Stomach (tissue), 9 donors: ENCODE measurements around the gene IFT43. TPM values are rescaled to one million over a fixed set of nuclear protein-coding genes. Genes with fewer than 3 reads are reported as not detected.

Source experiments
- DNase-seq, 2 donors: peaks; one replicate each; pipeline versions ENCODE4 v3.0.0 to v3.0.0-alpha.2; 2013 to 2019
- H3K27ac ChIP-seq, 5 donors: fragments of 200-600 bp in 4 of 5; sonication (generic) in 4 of 5; one replicate each; pipeline ENCODE4 v1.5.1; 2013 to 2019; ENCODE audit warnings: mild to moderate bottlenecking in 1 of 5, moderate library complexity in 1 of 5
- H3K27me3 ChIP-seq, 3 donors: fragments of 200-600 bp; sonication (generic); one replicate each; pipeline ENCODE4 v1.5.1; 2017 to 2019; ENCODE audit warnings: mixed run types in 1 of 3
- H3K36me3 ChIP-seq, 4 donors: fragments of 200-600 bp; sonication (generic); 1 replicate in 3 of 4; 2 replicates in 1 of 4; pipeline ENCODE4 v1.5.1; 2016 to 2019
- H3K4me1 ChIP-seq, 4 donors: fragments of 200-600 bp; sonication (generic); one replicate each; pipeline ENCODE4 v1.5.1; 2016 to 2019
- H3K4me3 ChIP-seq, 4 donors: fragments of 200-600 bp; sonication (generic) in 3 of 4; one replicate each; pipeline ENCODE4 v1.5.1; 2016 to 2019; ENCODE audit warnings: mild to moderate bottlenecking in 1 of 4
- H3K9me3 ChIP-seq, 4 donors: fragments of 200-600 bp; sonication (generic); one replicate each; pipeline ENCODE4 v1.5.1; 2016 to 2019
- CTCF ChIP-seq, 7 experiments: fragments of 450-650 bp in 4 of 7; fragments of 200-600 bp in 3 of 7; sonication (generic) in 3 of 7; IDR thresholded peaks; one replicate each; pipeline ENCODE4 v1.5.1; 2016 to 2019; ENCODE audit warnings: antibody characterized with exemption in 7 of 7, control low read depth in 2 of 7, mild to moderate bottlenecking in 1 of 7
- EP300 ChIP-seq: sonication (generic); formaldehyde crosslinking; IDR thresholded peaks from one replicate; pipeline ENCODE4 v1.6.1; 2017; ENCODE audit warnings: antibody characterized with exemption
- POLR2A ChIP-seq, 4 donors: fragments of 450-650 bp; IDR thresholded peaks; one replicate each; pipeline ENCODE4 v1.6.1; 2016; ENCODE audit warnings: antibody characterized with exemption in 4 of 4, control low read depth in 2 of 4, mild to moderate bottlenecking in 1 of 4, moderate library complexity in 1 of 4
- POLR2AphosphoS5 ChIP-seq, 3 donors: sonication (generic); formaldehyde crosslinking; IDR thresholded peaks; one replicate each; pipeline ENCODE4 v1.6.1; 2016; ENCODE audit warnings: antibody characterized with exemption in 3 of 3
- WGBS, 5 donors: extraction: QIAGEN DNeasy Blood & Tissue Kit in 3 of 5; methylation state at CpG; one replicate each; pipeline versions ENCODE4 v1.1.5 to v1.1.7; 2013 to 2018; 5-methylcytosine and 5-hydroxymethylcytosine counted together
- intact Hi-C: fragments of 100-400 bp; cut with DNase I; formaldehyde crosslinking; loops from one replicate; pipeline ENCODE4 v1.15.1; 2023; ENCODE audit warnings: low total_unique reads
- polyA plus RNA-seq, 3 donors: library from polyadenylated mRNA; stranded (reverse); fragments of 200-250 nt; gene quantifications; one replicate each; pipeline ENCODE4 v1.2.3, GENCODE V29; 2013
- total RNA-seq, 5 donors: library from RNA; depleted of rRNA; stranded (reverse); fragments of >200 nt; gene quantifications; one replicate each; pipeline versions ENCODE4 v1.1.0 to v1.2.3, GENCODE V29; 2014 to 2016
- donor health status: healthy with polysubstance abuse.
- donor health status: Bipolar disorder and iron deficiency.
- donor health status: healthy.

IFT43 gene
- total and polyA plus RNA-seq, 8 donors = 7.6 to 129 (median 41.0) TPM

- no peak for DNase-seq
- H3K9me3 ChIP-seq = no peaks in the 10 kb centered on the region
- 77 to 86% (median 84%) methylated on average over 4 of the region's 4 CpGs for WGBS, 5 donors
- H3K27me3 ChIP-seq = no peaks in the 10 kb centered on the region
- TF ChIP-seq POLR2A (IDR thresholded peaks at IDR 0.05) = no peak
- TF ChIP-seq EP300 = no peak
- H3K27ac ChIP-seq = no peak overlapping the region
- peaks cover 0 to 10% (median 3%) of the 10 kb centered on the region in 4 donors for H3K36me3 ChIP-seq
- H3K4me1 ChIP-seq = no peaks in the 10 kb centered on the region
- H3K4me3 ChIP-seq = no peak overlapping the region
- intact Hi-C loops = loop anchor here (5.0 kb wide), 1 partner anchor 302 kb away; no protein-coding TSS in a partner anchor
Measured at GRCh38 chr14:76050250-76050649, 64.7 kb downstream of the IFT43 start.

- 44 to 54% (median 52%) methylated on average over 3 of the region's 3 CpGs for WGBS, 5 donors
- peak; percentile 33 to 85 for DNase-seq
- H3K36me3 ChIP-seq = peaks cover 0 to 10% (median 3%) of the 10 kb centered on the region in 4 donors
- intact Hi-C loops = loop anchor here (5.0 kb wide), 1 partner anchor 301 kb away; no protein-coding TSS in a partner anchor
- no peak overlapping the region for H3K4me3 ChIP-seq
- H3K27ac ChIP-seq = no peak overlapping the region
- no peaks in the 10 kb centered on the region for H3K27me3 ChIP-seq
- H3K4me1 ChIP-seq = no peaks in the 10 kb centered on the region
- H3K9me3 ChIP-seq = no peaks in the 10 kb centered on the region
- TF ChIP-seq CTCF (IDR thresholded peaks at IDR 0.05) (peak in 5 of 7 experiments; percentile 55 to 84 (median 69)), POLR2AphosphoS5 (IDR thresholded peaks at IDR 0.05) (no peak), POLR2A (IDR thresholded peaks at IDR 0.05) (no peak), EP300 (no peak)
Measured at GRCh38 chr14:76050797-76051392, 65.3 kb downstream of the IFT43 start.

- peaks cover 0 to 10% (median 3%) of the 10 kb centered on the region in 4 donors for H3K36me3 ChIP-seq
- intact Hi-C loops = loop anchor here (5.0 kb wide), 1 partner anchor 300 kb away; no protein-coding TSS in a partner anchor
- WGBS, 5 donors = 88 to 91% (median 89%) methylated on average over 12 of the region's 12 CpGs
Measured at GRCh38 chr14:76051717-76052465, 66.3 kb downstream of the IFT43 start.

GRCh38 chr14:76053572-76054355 is 68.2 kb downstream of the IFT43 start:
- TF ChIP-seq EP300 (no peak), POLR2AphosphoS5 (IDR thresholded peaks at IDR 0.05) (no peak), POLR2A (IDR thresholded peaks at IDR 0.05) (no peak), CTCF (IDR thresholded peaks at IDR 0.05) (no peak)
- H3K9me3 ChIP-seq = no peaks in the 10 kb centered on the region
- no peak overlapping the region for H3K27ac ChIP-seq
- no peaks in the 10 kb centered on the region for H3K4me1 ChIP-seq
- H3K36me3 ChIP-seq = peaks cover 0 to 11% (median 8%) of the 10 kb centered on the region in 4 donors
- DNase-seq = no peak
- H3K27me3 ChIP-seq = no peaks in the 10 kb centered on the region
- intact Hi-C loops = loop anchor here (5.0 kb wide), 1 partner anchor 299 kb away; no protein-coding TSS in a partner anchor
- 82 to 87% (median 85%) methylated on average over 15 of the region's 15 CpGs for WGBS, 5 donors
- H3K4me3 ChIP-seq = no peak overlapping the region

More at GRCh38 chr14:76051717-76052465, 66.3 kb downstream of the IFT43 start:
- H3K4me3 ChIP-seq = no peak overlapping the region
- no peak overlapping the region for H3K27ac ChIP-seq
- H3K27me3 ChIP-seq = no peaks in the 10 kb centered on the region
- H3K4me1 ChIP-seq = no peaks in the 10 kb centered on the region
- H3K9me3 ChIP-seq = no peaks in the 10 kb centered on the region
- TF ChIP-seq POLR2A (IDR thresholded peaks at IDR 0.05) = no peak
- no peak for TF ChIP-seq EP300
- TF ChIP-seq CTCF (IDR thresholded peaks at IDR 0.05) = no peak
- no peak for DNase-seq
